Ascending aorta (tissue), 2 donors: ENCODE results near the gene CHST11. TPM values are rescaled to one million over a fixed set of nuclear protein-coding genes. Genes with fewer than 3 reads are reported as not detected.

Source experiments
- DNase-seq, 2 donors: peaks; one replicate each; pipeline ENCODE4 v3.0.0-alpha.2; 2019; ENCODE audit warnings: low spot score in 2 of 2
- H3K27ac ChIP-seq, 2 donors: fragments of 200-600 bp; sonication (generic); one replicate each; pipeline ENCODE4 v1.5.1; 2016 to 2017; ENCODE audit warnings: mild to moderate bottlenecking in 1 of 2
- H3K27me3 ChIP-seq: fragments of 200-600 bp; sonication (generic); one replicate; pipeline ENCODE4 v1.5.1; 2017
- H3K36me3 ChIP-seq, 2 donors: fragments of 200-600 bp; sonication (generic); one replicate each; pipeline ENCODE4 v1.5.1; 2016
- H3K4me1 ChIP-seq, 2 donors: fragments of 200-600 bp; sonication (generic); one replicate each; pipeline ENCODE4 v1.5.1; 2016 to 2017; ENCODE audit warnings: mild to moderate bottlenecking in 1 of 2
- H3K4me3 ChIP-seq, 2 donors: fragments of 200-600 bp; sonication (generic); one replicate each; pipeline ENCODE4 v1.5.1; 2016 to 2017; ENCODE audit warnings: mild to moderate bottlenecking in 1 of 2
- H3K9me3 ChIP-seq, 2 donors: fragments of 200-600 bp; sonication (generic); one replicate each; pipeline ENCODE4 v1.5.1; 2016
- intact Hi-C: fragments of 100-400 bp; cut with DNase I; formaldehyde crosslinking; loops from one replicate; pipeline ENCODE4 v1.15.1; 2023
- total RNA-seq: library from RNA; depleted of rRNA; stranded (reverse); fragments of >200 nt; gene quantifications from one replicate; pipeline ENCODE4 v1.1.0, GENCODE V29; 2016
- TF ChIP-seq, protein P1 (sequence below), 3 experiments: fragments of 200-600 bp in 2 of 3; fragments of 450-650 bp in 1 of 3; sonication (generic) in 2 of 3; IDR thresholded peaks; one replicate each; pipeline ENCODE4 v1.5.1; 2016 to 2019; ENCODE audit warnings: antibody characterized with exemption in 3 of 3, mild to moderate bottlenecking in 1 of 3, moderate library complexity in 1 of 3

Gene CHST11
- total RNA-seq, 1 donor from 2014 or later, result 63.2 TPM

DNA sequence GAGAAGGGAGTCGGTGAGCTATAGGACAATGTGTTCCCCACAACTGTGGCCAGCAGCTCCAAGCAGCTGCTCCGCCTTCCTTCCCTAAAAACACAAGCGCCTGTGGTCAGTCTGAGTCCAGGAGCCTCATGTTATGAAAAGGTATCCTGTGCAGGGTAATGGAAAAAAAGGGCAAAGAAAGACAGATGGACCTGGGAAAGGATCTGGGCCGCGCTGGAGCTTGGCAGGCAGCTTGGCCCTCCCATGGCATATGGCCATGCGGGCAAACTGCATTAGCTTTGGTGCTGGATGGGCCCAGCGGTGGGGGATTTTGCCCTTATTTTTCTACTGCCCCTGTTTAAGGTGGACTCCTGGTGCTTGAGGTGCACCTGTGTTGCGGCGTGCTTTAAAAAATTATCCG lies 23.7 kb upstream of the CHST11 start:
- Histone ChIP-seq H3K27me3 (no peaks in the 10 kb centered on the region), H3K27ac (no peak overlapping the region), H3K4me1 (no peaks in the 10 kb centered on the region), H3K9me3 (no peaks in the 10 kb centered on the region), H3K4me3 (no peak overlapping the region), H3K36me3 (no peaks in the 10 kb centered on the region)
- intact Hi-C loops, result no loop called here
- DNase-seq, result no peak
- TF ChIP-seq, protein P1, sequence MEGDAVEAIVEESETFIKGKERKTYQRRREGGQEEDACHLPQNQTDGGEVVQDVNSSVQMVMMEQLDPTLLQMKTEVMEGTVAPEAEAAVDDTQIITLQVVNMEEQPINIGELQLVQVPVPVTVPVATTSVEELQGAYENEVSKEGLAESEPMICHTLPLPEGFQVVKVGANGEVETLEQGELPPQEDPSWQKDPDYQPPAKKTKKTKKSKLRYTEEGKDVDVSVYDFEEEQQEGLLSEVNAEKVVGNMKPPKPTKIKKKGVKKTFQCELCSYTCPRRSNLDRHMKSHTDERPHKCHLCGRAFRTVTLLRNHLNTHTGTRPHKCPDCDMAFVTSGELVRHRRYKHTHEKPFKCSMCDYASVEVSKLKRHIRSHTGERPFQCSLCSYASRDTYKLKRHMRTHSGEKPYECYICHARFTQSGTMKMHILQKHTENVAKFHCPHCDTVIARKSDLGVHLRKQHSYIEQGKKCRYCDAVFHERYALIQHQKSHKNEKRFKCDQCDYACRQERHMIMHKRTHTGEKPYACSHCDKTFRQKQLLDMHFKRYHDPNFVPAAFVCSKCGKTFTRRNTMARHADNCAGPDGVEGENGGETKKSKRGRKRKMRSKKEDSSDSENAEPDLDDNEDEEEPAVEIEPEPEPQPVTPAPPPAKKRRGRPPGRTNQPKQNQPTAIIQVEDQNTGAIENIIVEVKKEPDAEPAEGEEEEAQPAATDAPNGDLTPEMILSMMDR (IDR thresholded peaks at IDR 0.05), result no peak

DNA sequence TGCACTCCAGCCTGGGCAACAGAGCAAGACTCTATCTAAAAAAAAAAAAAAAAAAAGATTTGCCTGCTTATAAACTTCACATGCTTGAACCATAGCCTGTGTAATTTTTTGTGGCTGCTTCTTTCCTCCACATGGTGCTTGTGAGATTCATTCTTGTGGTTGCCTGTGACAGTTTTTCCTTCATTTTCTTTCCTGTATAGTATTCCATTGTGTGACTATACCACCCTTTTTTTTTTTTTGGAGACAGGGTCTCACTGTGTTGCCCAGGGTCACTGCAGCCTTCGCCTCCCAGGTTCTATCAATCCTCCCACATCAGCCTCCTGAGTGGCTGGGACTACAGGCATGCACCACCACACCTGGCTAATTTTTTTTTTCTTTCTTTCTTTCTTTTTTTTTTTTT lies 22.6 kb upstream of the CHST11 start:
- intact Hi-C loops, result no loop called here
- Histone ChIP-seq H3K27me3 (no peaks in the 10 kb centered on the region), H3K4me1 (no peaks in the 10 kb centered on the region), H3K36me3 (no peaks in the 10 kb centered on the region), H3K27ac (no peak overlapping the region), H3K4me3 (no peak overlapping the region), H3K9me3 (no peaks in the 10 kb centered on the region)
- TF ChIP-seq, protein P1 (IDR thresholded peaks at IDR 0.05), result no peak
- DNase-seq, result no peak

DNA sequence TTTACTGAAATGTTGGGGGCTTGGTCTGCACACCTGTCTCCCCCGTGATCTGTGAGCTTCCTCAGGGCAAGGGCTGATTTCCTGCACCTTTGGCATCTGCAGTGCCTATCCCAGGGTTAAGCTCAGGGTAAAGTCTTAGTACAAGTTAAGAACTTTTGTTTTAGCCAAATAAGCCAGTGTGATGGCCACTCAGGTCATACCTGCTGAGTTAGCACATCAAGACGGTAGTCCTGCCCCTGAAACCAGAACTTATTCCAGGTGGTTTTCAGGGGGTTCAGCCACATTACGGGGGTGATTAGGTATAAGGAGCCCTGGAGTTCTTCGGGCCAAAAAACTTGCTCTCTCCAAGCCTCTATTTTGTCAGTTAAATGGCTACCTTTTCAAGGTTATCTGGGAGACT lies 21.6 kb upstream of the CHST11 start:
- no peaks in the 10 kb centered on the region for H3K4me1 ChIP-seq
- intact Hi-C loops, result no loop called here
- TF ChIP-seq, protein P1 (IDR thresholded peaks at IDR 0.05), result no peak
- H3K27ac ChIP-seq, result no peak overlapping the region
- DNase-seq, result no peak
- no peaks in the 10 kb centered on the region for H3K27me3 ChIP-seq
- no peaks in the 10 kb centered on the region for H3K36me3 ChIP-seq
- no peaks in the 10 kb centered on the region for H3K9me3 ChIP-seq
- no peak overlapping the region for H3K4me3 ChIP-seq

DNA sequence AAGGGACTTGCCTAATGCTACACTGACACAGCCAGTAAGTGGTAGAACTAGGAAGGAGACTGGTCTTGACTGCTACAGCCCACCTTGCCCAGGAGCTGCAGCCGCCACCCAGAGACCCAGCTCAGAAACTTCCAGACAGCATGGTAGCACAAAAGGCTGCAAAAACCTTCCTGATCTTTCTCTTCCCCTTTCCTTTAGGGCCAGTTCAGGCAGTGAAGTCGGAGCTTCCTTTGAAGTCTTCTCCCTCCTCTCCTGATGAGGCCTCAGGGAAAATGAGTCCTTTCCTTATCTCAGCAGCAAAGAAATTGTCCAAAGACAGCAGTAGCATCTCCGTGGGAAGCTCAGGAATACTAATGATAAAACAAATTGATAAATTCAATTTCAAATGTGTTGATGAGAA lies 21.0 kb upstream of the CHST11 start:
- TF ChIP-seq, protein P1 (IDR thresholded peaks at IDR 0.05), result no peak
- no peak for DNase-seq
- Histone ChIP-seq H3K4me3 (no peak overlapping the region), H3K9me3 (no peaks in the 10 kb centered on the region), H3K4me1 (no peaks in the 10 kb centered on the region), H3K27ac (no peak overlapping the region), H3K27me3 (no peaks in the 10 kb centered on the region), H3K36me3 (no peaks in the 10 kb centered on the region)
- intact Hi-C loops, result no loop called here

DNA sequence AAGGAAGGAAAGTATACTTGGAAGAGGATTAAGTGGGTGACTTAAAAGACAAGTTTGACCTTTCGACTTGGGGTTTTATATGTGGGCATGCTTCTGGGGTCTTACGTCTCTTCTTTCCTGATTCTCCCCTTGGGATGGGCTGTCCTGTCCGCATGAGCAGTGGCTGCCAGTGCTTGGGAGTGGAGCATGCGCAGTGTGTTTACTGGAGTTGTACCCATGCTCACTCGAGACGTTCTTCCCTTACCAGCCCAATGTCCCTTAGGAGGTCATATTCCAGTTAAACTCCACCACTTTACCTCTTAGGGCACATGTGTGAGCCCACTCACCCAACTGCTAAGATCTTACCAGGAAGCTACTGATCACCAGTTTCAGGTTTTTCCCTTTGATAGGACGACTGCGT lies 20.0 kb upstream of the CHST11 start:
- Histone ChIP-seq H3K27ac (no peak overlapping the region), H3K9me3 (no peaks in the 10 kb centered on the region), H3K27me3 (no peaks in the 10 kb centered on the region), H3K4me3 (no peak overlapping the region), H3K36me3 (no peaks in the 10 kb centered on the region), H3K4me1 (no peaks in the 10 kb centered on the region)
- no peak for DNase-seq
- intact Hi-C loops, result no loop called here
- TF ChIP-seq, protein P1 (IDR thresholded peaks at IDR 0.05), result no peak

DNA sequence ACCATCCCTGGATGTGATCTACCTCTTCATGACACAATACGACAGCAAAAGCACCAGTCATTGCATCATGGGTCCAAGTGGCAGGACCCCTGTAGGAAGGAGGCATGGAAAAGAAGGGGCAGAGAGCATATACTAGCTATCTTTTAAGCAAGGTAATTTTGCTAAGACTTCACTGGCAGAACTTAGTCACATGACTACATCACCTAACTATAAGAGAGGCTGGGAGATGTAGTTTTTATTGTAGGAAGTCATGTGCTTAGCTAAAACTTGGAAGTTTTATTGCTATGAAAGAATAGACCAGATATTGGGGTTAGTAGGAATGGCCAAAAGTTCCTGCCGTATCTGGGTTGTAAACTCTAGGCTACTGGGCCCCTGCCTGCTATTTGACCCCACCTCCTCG lies 18.6 kb upstream of the CHST11 start:
- TF ChIP-seq, protein P1 (IDR thresholded peaks at IDR 0.05), result no peak
- intact Hi-C loops, result no loop called here
- Histone ChIP-seq H3K4me3 (no peak overlapping the region), H3K4me1 (no peaks in the 10 kb centered on the region), H3K27me3 (no peaks in the 10 kb centered on the region), H3K36me3 (no peaks in the 10 kb centered on the region), H3K9me3 (no peaks in the 10 kb centered on the region), H3K27ac (no peak overlapping the region)
- no peak for DNase-seq
